Measurements from ENCODE around the gene RBM11. TPM values are rescaled to one million over a fixed set of nuclear protein-coding genes. Genes with fewer than 3 reads are reported as not detected.
A peak's percentile ranks its signal among the peaks of the same experiment; 100 is the strongest.

Gene RBM11
- total RNA-seq, 4 donors from 2014 or later: 7.0 to 8.2 (median 8.1) TPM; not detected in 1

DNA sequence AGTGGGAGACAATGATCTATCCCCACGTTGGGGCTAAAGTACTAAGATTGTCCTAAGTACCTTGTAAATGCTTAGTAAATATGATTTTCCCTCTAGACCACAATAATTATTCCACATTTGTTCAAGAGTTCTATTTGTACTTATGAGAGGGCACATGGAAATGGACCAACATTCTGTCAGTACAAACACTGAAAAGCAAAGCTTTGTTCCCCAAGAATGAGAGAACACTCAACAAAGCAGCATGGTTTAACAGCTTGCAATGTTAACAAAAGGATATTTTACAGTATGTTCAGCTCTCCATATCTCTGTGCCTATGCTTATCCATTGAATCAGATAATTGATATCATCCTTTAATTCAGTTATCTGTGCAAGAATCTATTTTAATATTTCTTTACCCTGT, 35.4 kb downstream of the RBM11 start:
- intact Hi-C loops (cut with DNase I; ENCODE audit: low total_unique reads): no loop called here
- Histone ChIP-seq H3K9me3 (no peaks in the 10 kb centered on the region), H3K4me1 (no peaks in the 10 kb centered on the region), H3K27ac (no peak overlapping the region), H3K27me3 (no peaks in the 10 kb centered on the region), H3K4me3 (no peak overlapping the region), H3K36me3 (no peaks in the 10 kb centered on the region)
- TF ChIP-seq, protein P1, sequence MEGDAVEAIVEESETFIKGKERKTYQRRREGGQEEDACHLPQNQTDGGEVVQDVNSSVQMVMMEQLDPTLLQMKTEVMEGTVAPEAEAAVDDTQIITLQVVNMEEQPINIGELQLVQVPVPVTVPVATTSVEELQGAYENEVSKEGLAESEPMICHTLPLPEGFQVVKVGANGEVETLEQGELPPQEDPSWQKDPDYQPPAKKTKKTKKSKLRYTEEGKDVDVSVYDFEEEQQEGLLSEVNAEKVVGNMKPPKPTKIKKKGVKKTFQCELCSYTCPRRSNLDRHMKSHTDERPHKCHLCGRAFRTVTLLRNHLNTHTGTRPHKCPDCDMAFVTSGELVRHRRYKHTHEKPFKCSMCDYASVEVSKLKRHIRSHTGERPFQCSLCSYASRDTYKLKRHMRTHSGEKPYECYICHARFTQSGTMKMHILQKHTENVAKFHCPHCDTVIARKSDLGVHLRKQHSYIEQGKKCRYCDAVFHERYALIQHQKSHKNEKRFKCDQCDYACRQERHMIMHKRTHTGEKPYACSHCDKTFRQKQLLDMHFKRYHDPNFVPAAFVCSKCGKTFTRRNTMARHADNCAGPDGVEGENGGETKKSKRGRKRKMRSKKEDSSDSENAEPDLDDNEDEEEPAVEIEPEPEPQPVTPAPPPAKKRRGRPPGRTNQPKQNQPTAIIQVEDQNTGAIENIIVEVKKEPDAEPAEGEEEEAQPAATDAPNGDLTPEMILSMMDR (IDR thresholded peaks at IDR 0.05): no peak
- no peak for TF ChIP-seq POLR2A (IDR thresholded peaks at IDR 0.05)
- no peak for DNase-seq

DNA sequence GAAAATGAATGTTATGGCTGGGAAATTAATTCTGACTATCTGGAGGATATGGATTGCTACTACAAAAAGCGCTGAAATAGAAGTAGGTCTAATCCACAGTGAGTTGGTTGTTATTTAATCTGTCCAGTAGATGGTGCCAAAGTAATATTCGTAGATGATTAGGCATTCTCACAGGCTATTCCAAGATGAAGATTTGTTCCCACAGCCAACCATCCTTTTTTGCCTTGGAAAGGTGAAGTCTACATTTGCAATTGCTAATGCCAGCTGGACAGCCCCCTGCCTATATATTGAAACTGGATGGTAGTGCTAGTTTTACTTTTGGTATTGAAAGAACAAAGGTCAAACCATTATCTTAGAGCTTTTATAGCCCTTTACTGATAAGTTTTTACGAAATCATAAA, 43.8 kb downstream of the RBM11 start:
- no peaks in the 10 kb centered on the region for H3K27me3 ChIP-seq
- no peak for DNase-seq
- no peak overlapping the region for H3K4me3 ChIP-seq
- H3K36me3 ChIP-seq: no peaks in the 10 kb centered on the region
- TF ChIP-seq, protein P1 (IDR thresholded peaks at IDR 0.05): peak; percentile 50 to 57 (median 54)
- no peak for TF ChIP-seq POLR2A (IDR thresholded peaks at IDR 0.05)
- H3K4me1 ChIP-seq: no peaks in the 10 kb centered on the region
- H3K27ac ChIP-seq: no peak overlapping the region
- intact Hi-C loops (cut with DNase I; ENCODE audit: low total_unique reads): no loop called here
- H3K9me3 ChIP-seq: no peaks in the 10 kb centered on the region

GRCh38 chr21:14260174-14260764, 44.3 kb downstream of the RBM11 start:
- TF ChIP-seq, protein P1 (IDR thresholded peaks at IDR 0.05): no peak
- TF ChIP-seq POLR2A (IDR thresholded peaks at IDR 0.05): no peak
- intact Hi-C loops (cut with DNase I; ENCODE audit: low total_unique reads): no loop called here
- Histone ChIP-seq H3K4me1 (no peaks in the 10 kb centered on the region), H3K9me3 (no peaks in the 10 kb centered on the region), H3K4me3 (no peak overlapping the region), H3K36me3 (no peaks in the 10 kb centered on the region), H3K27ac (no peak overlapping the region), H3K27me3 (no peaks in the 10 kb centered on the region)
- DNase-seq: no peak

DNA sequence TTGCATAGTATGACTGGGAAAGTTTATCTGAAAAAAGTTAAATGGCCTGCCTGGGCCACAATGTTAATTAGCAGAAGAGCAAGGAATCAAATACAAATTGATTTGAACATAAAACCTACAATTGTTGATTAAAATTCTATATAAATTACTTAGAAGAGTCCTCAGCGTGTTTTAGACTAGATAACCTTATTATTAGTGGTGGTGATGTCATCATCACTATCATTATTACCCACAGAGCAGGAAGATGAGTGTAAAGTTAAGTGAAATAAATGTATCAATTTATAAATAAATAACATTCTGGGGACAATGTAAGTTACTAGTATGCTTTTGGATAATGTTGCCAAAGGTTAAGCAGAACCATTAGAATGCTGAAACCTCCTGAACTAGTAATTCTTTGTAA, 46.1 kb downstream of the RBM11 start:
- no peak overlapping the region for H3K27ac ChIP-seq
- no peaks in the 10 kb centered on the region for H3K27me3 ChIP-seq
- H3K4me1 ChIP-seq: no peaks in the 10 kb centered on the region
- no peak overlapping the region for H3K4me3 ChIP-seq
- intact Hi-C loops (cut with DNase I; ENCODE audit: low total_unique reads): no loop called here
- no peak for TF ChIP-seq POLR2A (IDR thresholded peaks at IDR 0.05)
- TF ChIP-seq, protein P1 (IDR thresholded peaks at IDR 0.05): no peak
- no peaks in the 10 kb centered on the region for H3K9me3 ChIP-seq
- no peaks in the 10 kb centered on the region for H3K36me3 ChIP-seq
- DNase-seq: no peak

- H3K4me3 ChIP-seq: no peak overlapping the region
- no peaks in the 10 kb centered on the region for H3K9me3 ChIP-seq
- no peak overlapping the region for H3K27ac ChIP-seq
- H3K27me3 ChIP-seq: no peaks in the 10 kb centered on the region
- intact Hi-C loops (cut with DNase I; ENCODE audit: low total_unique reads): no loop called here
- TF ChIP-seq, protein P1 (IDR thresholded peaks at IDR 0.05): no peak
- TF ChIP-seq POLR2A (IDR thresholded peaks at IDR 0.05): no peak
- H3K36me3 ChIP-seq: no peaks in the 10 kb centered on the region
- no peaks in the 10 kb centered on the region for H3K4me1 ChIP-seq
- DNase-seq: no peak
These were observed 47.9 kb downstream of the RBM11 start for GRCh38 chr21:14263879-14264278.
